Pancreas (tissue), 10 donors: ENCODE measurements around the gene VWA8. TPM values are rescaled to one million over a fixed set of nuclear protein-coding genes. Genes with fewer than 3 reads are reported as not detected.
A peak's percentile ranks its signal among the peaks of the same experiment; 100 is the strongest.
"Not testable (repeated sequence)": the region's sequence is repeated elsewhere in the genome, so short reads cannot be mapped to it uniquely, and the experiment has no call there.

Experiments used
- ATAC-seq, 4 donors: fragments of 200-7000 bp; cut with Tn5 transposase; one replicate each; pipeline versions ENCODE4 v1.8.0 to v1.9.1; 2020; ENCODE audit warnings: mild to moderate bottlenecking in 4 of 4, moderate library complexity in 4 of 4
- DNase-seq, 6 donors: peaks; one replicate each; pipeline ENCODE4 v3.0.0-alpha.2; 2020
- FAIRE-seq: peaks from 2 replicates; lab custom pipeline; 2012; peaks lifted over from hg19 to GRCh38; lab: Jason Lieb, UNC
- H3K27ac ChIP-seq, 4 donors: fragments of 200-600 bp; sonication (generic); 1 replicate in 3 of 4; 2 replicates in 1 of 4; pipeline versions ENCODE4 v1.5.0 to v1.8.0; 2020
- H3K27me3 ChIP-seq, 4 donors: fragments of 200-600 bp; one replicate each; pipeline ENCODE4 v1.8.0; 2021
- H3K36me3 ChIP-seq, 3 donors: fragments of 200-600 bp; sonication (generic) in 1 of 3; one replicate each; pipeline versions ENCODE4 v1.5.0 to v1.8.0; 2020 to 2021
- H3K4me1 ChIP-seq, 3 donors: fragments of 200-600 bp; one replicate each; pipeline ENCODE4 v1.8.0; 2021
- H3K4me3 ChIP-seq, 4 donors: fragments of 200-600 bp; sonication (generic) in 2 of 4; one replicate each; pipeline versions ENCODE4 v1.5.0 to v1.8.0; 2020 to 2021
- H3K9me3 ChIP-seq, 4 donors: fragments of 200-600 bp; one replicate each; pipeline ENCODE4 v1.8.0; 2021
- WGBS, 2 donors: extraction: QIAGEN DNeasy Blood & Tissue Kit; methylation state at CpG; one replicate each; pipeline ENCODE4 v1.1.7; 2013; 5-methylcytosine and 5-hydroxymethylcytosine counted together
- intact Hi-C, 3 donors: fragments of 100-400 bp; cut with DNase I; formaldehyde crosslinking; loops; one replicate each; pipeline versions ENCODE4 v1.11.1 to v1.14.2; 2022
- polyA plus RNA-seq, 2 donors: library from polyadenylated mRNA; stranded (reverse); fragments of 200-250 nt; gene quantifications; one replicate each; pipeline ENCODE4 v1.2.3, GENCODE V29; 2013
- total RNA-seq, 6 donors: library from RNA; stranded (reverse); fragmentation: NEBNext Ultra II Directional in 4 of 6; extraction: Animal tissue kit (Norgen Biotek cat#: 25700) in 4 of 6; gene quantifications; one replicate each; pipeline versions ENCODE4 v1.2.1 to v1.2.4, GENCODE V29; 2021 to 2023
- TF ChIP-seq, protein P1 (sequence below), 4 donors: fragments of 200-600 bp; sonication (generic) in 3 of 4; IDR thresholded peaks; one replicate each; pipeline versions ENCODE4 v1.5.0 to v1.8.0; 2021; ENCODE audit warnings: antibody characterized with exemption in 4 of 4
- donor health status: healthy with polysubstance abuse.
- donor health status: DM: no; HTN: no; CAD: no; lungs with moderate emphysema.
- donor health status: DM: no; HTN: no; CAD: no.
- donor health status: control.
- donor health status: control.
- donor health status: Bipolar disorder and iron deficiency.
- donor health status: DM: yes; HTN: yes; CAD: no.
- donor health status: DM: no; HTN: no; CAD: no.
- donor health status: DM: no; HTN: no; CAD: no.
- donor health status: DM: yes; HTN: yes; CAD: no.

VWA8 gene
- total and polyA plus RNA-seq, 8 donors: 3.3 to 15.8 (median 9.2) TPM

DNA sequence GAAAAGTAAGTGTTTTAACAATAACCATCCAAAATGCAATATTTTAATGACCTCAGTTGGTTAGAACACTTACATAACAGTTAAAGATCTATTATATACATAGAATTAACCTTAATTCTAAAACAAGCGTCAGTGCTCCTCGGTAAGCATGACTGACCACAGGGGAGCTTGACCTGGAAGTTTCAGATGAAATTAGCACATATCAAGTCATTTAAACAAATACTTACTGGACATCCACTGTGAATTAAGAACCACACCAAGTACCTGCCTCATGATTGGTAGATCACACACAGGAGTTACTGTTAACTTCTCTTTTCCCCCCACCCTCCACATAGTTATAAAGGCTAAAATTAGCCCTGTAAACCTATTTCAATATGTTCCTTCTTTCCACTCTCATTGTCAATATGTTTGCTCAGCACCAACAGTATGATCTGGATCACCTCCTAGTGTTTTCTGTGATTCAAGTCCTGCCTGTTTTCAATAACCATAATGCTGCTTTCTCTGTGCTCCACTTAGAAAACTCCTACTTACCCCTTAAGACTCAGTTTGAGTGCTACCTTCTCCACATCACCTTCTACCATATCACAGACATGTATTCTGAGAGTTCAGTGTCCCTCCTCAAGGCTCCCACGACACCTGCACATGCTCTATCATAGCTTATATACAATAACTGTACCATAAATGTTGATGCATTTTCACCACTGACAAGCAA is 209.0 kb downstream of the VWA8 start:
- ATAC-seq (peak in 2 of 4 donors; percentile 40 to 69), DNase-seq (no peak), FAIRE-seq (no peak)
- Histone ChIP-seq H3K4me1 (no peaks in the 10 kb centered on the region), H3K27ac (no peak overlapping the region), H3K4me3 (no peak overlapping the region), H3K27me3 (no peaks in the 10 kb centered on the region), H3K36me3 (no peaks in the 10 kb centered on the region), H3K9me3 (no peaks in the 10 kb centered on the region)
- intact Hi-C loops: no loop called here
- TF ChIP-seq, protein P1, sequence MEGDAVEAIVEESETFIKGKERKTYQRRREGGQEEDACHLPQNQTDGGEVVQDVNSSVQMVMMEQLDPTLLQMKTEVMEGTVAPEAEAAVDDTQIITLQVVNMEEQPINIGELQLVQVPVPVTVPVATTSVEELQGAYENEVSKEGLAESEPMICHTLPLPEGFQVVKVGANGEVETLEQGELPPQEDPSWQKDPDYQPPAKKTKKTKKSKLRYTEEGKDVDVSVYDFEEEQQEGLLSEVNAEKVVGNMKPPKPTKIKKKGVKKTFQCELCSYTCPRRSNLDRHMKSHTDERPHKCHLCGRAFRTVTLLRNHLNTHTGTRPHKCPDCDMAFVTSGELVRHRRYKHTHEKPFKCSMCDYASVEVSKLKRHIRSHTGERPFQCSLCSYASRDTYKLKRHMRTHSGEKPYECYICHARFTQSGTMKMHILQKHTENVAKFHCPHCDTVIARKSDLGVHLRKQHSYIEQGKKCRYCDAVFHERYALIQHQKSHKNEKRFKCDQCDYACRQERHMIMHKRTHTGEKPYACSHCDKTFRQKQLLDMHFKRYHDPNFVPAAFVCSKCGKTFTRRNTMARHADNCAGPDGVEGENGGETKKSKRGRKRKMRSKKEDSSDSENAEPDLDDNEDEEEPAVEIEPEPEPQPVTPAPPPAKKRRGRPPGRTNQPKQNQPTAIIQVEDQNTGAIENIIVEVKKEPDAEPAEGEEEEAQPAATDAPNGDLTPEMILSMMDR (IDR thresholded peaks at IDR 0.05): no peak
- WGBS, 2 donors: 62 to 77% methylated on average over 3 of the region's 3 CpGs

GRCh38 chr13:41751277-41751676 is 209.6 kb downstream of the VWA8 start:
- no peaks in the 10 kb centered on the region for H3K27me3 ChIP-seq
- no peak overlapping the region for H3K27ac ChIP-seq
- H3K9me3 ChIP-seq: no peaks in the 10 kb centered on the region
- DNase-seq (no peak), FAIRE-seq (no peak), ATAC-seq (peak; percentile 40 to 85 (median 75))
- TF ChIP-seq, protein P1 (IDR thresholded peaks at IDR 0.05): no peak
- intact Hi-C loops: no loop called here
- WGBS, 2 donors: 49 to 68% methylated on average over 2 of the region's 2 CpGs
- no peaks in the 10 kb centered on the region for H3K4me1 ChIP-seq
- H3K36me3 ChIP-seq: no peaks in the 10 kb centered on the region
- no peak overlapping the region for H3K4me3 ChIP-seq

DNA sequence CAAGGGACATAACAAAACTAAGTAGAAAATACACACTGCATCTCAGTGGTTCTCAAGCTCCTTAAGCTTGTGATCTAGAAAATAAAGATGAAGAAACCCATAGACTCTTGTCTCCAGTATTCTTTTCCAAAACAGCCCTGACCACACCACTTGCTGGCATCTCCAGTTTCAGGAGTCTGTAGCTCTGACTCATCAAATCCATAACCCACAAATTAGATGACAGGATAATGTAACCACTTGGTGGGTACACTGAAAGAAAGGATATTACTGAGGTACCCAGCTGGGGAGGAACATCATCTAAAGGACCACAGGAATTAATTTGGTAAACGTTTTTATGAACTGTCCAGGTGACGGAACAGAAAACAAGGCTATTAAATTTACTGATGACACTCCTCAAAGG is 214.7 kb downstream of the VWA8 start:
- TF ChIP-seq, protein P1 (IDR thresholded peaks at IDR 0.05): no peak
- 80 to 88% methylated on average over 2 of the region's 2 CpGs for WGBS, 2 donors
- Histone ChIP-seq H3K36me3 (no peaks in the 10 kb centered on the region), H3K9me3 (no peaks in the 10 kb centered on the region), H3K4me3 (no peak overlapping the region), H3K27me3 (no peaks in the 10 kb centered on the region), H3K27ac (no peak overlapping the region), H3K4me1 (no peaks in the 10 kb centered on the region)
- intact Hi-C loops: no loop called here
- no peak for ATAC-seq
- FAIRE-seq: no peak
- no peak for DNase-seq

GRCh38 chr13:41745496-41745895 is 215.4 kb downstream of the VWA8 start:
- DNase-seq, H3K9me3 ChIP-seq, ATAC-seq, H3K27me3 ChIP-seq, H3K4me3 ChIP-seq, H3K27ac ChIP-seq, intact Hi-C loops, FAIRE-seq, H3K36me3 ChIP-seq, H3K4me1 ChIP-seq: not testable (repeated sequence)
- WGBS, 2 donors: 97% methylated on average over 3 of the region's 3 CpGs

DNA sequence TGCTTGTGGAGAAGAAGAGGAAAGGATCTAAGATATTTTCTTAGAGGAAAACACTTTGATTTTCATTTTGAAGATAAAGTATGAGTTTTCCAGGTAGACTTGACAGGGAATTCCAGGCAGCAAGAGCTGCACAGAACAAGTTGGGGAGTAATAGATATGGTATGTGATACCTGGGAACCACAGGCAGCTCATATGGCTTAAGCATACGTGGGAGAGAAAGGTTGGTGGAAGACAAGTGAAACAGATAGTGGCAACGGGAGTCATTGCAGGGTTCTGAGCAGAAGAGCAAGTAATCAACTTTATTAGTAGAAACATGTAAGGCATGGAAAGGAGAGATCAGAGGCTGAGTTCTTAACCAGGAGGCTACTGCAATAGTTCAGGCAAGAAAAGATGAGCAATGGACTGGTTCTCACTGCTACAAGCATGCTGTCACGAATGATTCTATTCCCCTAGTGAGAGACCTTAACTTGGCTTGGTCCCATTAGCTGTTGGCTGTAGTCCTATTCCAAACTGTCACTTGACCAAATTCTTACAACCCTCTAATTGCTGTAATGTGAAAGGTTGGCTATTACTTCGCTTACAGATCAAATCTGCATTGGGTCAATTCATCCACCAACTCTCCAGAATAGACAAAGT is 217.9 kb downstream of the VWA8 start:
- no peak for FAIRE-seq

More for the DNA sequence above, 217.9 kb downstream of the VWA8 start:
- DNase-seq: no peak
- Histone ChIP-seq H3K9me3 (no peaks in the 10 kb centered on the region), H3K4me1 (no peaks in the 10 kb centered on the region), H3K36me3 (no peaks in the 10 kb centered on the region), H3K4me3 (no peak overlapping the region), H3K27me3 (no peaks in the 10 kb centered on the region), H3K27ac (no peak overlapping the region)
- WGBS, 2 donors: 79 to 80% methylated on average over 4 of the region's 4 CpGs
- no peak for ATAC-seq
- intact Hi-C loops: no loop called here
- TF ChIP-seq, protein P1 (IDR thresholded peaks at IDR 0.05): no peak
